Measurements from ENCODE around the gene MAP3K7. TPM values are rescaled to one million over a fixed set of nuclear protein-coding genes. Genes with fewer than 3 reads are reported as not detected.

Gene MAP3K7
- total and polyA plus RNA-seq, 2 of the 8 experiments (the other 6 are each of a cell fraction or from before 2014, with no cell fraction given): 27.3 to 34.8 TPM

GRCh38 chr6:90533615-90534336, 53.1 kb downstream of the MAP3K7 start:
- H3K4me2 ChIP-seq (ENCODE audit: insufficient read depth in 1 of 2, low read depth in 2 of 2, low read length in 2 of 2): no peak overlapping the region
- H3K79me2 ChIP-seq (ENCODE audit: control insufficient read depth in 1 of 2, insufficient read depth in 2 of 2, low read length in 2 of 2): no peaks in the 10 kb centered on the region
- CTCF ChIA-PET (ENCODE audit: partially characterized antibody): interaction anchor here (1.0 to 1.4 kb wide), 3 partner anchors 13 to 56 kb away, joined by 3 to 4 read pairs (median 3); no protein-coding TSS in a partner anchor
- no peaks in the 10 kb centered on the region for H3K9me3 ChIP-seq (ENCODE audit: insufficient read depth in 2 of 2, low read depth in 1 of 2, low read length in 1 of 2)
- no peak overlapping the region for H2BK120ac ChIP-seq (replicated peaks; ENCODE audit: low read depth, low read length)
- H4K8ac ChIP-seq (ENCODE audit: extremely low read depth, insufficient read depth, low read length): no peak overlapping the region
- H3K27ac ChIP-seq (ENCODE audit: low read depth, low read length): no peak overlapping the region
- H3K18ac ChIP-seq (ENCODE audit: extremely low read depth, low read length): no peak overlapping the region
- WGBS, 2 experiments (ENCODE audit: extremely low coverage in 1 of 2, insufficient coverage in 1 of 2, insufficient read length in 1 of 2, insufficient replicate concordance in 2 of 2, low coverage in 1 of 2, low lambda C conversion rate in 2 of 2, missing lambda C conversion rate in 1 of 2): 89% methylated on average over 4 of the region's 4 CpGs; no CpG with 5 or more reads in 1 of the 2 experiments
- H3K4ac ChIP-seq (replicated peaks; ENCODE audit: insufficient read length, low read depth, low read length): no peak overlapping the region
- no peak overlapping the region for H3K4me3 ChIP-seq (ENCODE audit: extremely low read depth in 1 of 4, insufficient read depth in 2 of 4, low read depth in 3 of 4, low read length in 4 of 4)
- no peak overlapping the region for H2BK12ac ChIP-seq (ENCODE audit: low read depth, low read length)
- H2BK15ac ChIP-seq (ENCODE audit: low read length): no peak overlapping the region
- TF ChIP-seq CBX5 (IDR thresholded peaks at IDR 0.05; ENCODE audit: low read depth, low read length) (no peak), HDAC2 (IDR thresholded peaks at IDR 0.05; ENCODE audit: borderline replicate concordance in 1 of 2, low read depth in 2 of 2, low read length in 2 of 2) (no peak), HDAC6 (IDR thresholded peaks at IDR 0.05; ENCODE audit: low read depth, low read length) (no peak), CBX8 (IDR thresholded peaks at IDR 0.05; ENCODE audit: borderline replicate concordance, low read depth, low read length) (no peak), SRF (IDR thresholded peaks at IDR 0.05; ENCODE audit: low read depth, low read length) (no peak), RBBP5 (IDR thresholded peaks at IDR 0.05; ENCODE audit: borderline replicate concordance, low read depth, low read length) (no peak), BRCA1 (IDR thresholded peaks at IDR 0.05; ENCODE audit: low read depth, low read length) (no peak), SUZ12 (IDR thresholded peaks at IDR 0.05; ENCODE audit: low read length) (no peak)
- no peak overlapping the region for H3K56ac ChIP-seq (replicated peaks; ENCODE audit: insufficient read length, low read depth, low read length)
- H3K14ac ChIP-seq (ENCODE audit: insufficient read length): no peak overlapping the region
- H2AFZ ChIP-seq (ENCODE audit: low read length): no peak overlapping the region
- no peaks in the 10 kb centered on the region for H3K4me1 ChIP-seq (replicated peaks in 1 of 4; ENCODE audit: control insufficient read depth in 3 of 4, insufficient read depth in 4 of 4, low read length in 3 of 4)
- H3K36me3 ChIP-seq (ENCODE audit: control insufficient read depth in 2 of 4, insufficient read depth in 4 of 4, low read length in 3 of 4): peaks cover 0 to 16% (median 6%) of the 10 kb centered on the region in 4 experiments; a peak in 4 of 8 replicates
- H3K27me3 ChIP-seq (replicated peaks in 1 of 4; ENCODE audit: control insufficient read depth in 3 of 4, extremely low read depth in 1 of 4, insufficient read depth in 3 of 4, low read length in 3 of 4): no peaks in the 10 kb centered on the region
- POLR2A ChIA-PET (ENCODE audit: partially characterized antibody): no interaction called here
- FAIRE-seq: no peak
- H4K91ac ChIP-seq (replicated peaks; ENCODE audit: insufficient read length, low read length): no peak overlapping the region
- DNase-seq (ENCODE audit: low read depth in 1 of 2, low spot score in 2 of 2): no peak
- H3K9ac ChIP-seq (replicated peaks in 1 of 4; ENCODE audit: extremely low read depth in 1 of 4, low read depth in 3 of 4, low read length in 3 of 4): no peak overlapping the region
- no peak overlapping the region for H3K23ac ChIP-seq (ENCODE audit: insufficient read length)
- H4K20me1 ChIP-seq (replicated peaks in 1 of 2; ENCODE audit: control insufficient read depth in 1 of 2, insufficient read depth in 2 of 2, low read length in 2 of 2): no peaks in the 10 kb centered on the region
- no peaks in the 10 kb centered on the region for H3K23me2 ChIP-seq (ENCODE audit: low read depth, low read length)
- H2BK20ac ChIP-seq (ENCODE audit: low read length): no peak overlapping the region
- H4K5ac ChIP-seq (ENCODE audit: insufficient read length, low read depth, low read length): no peak overlapping the region
- no peaks in the 10 kb centered on the region for H3K79me1 ChIP-seq (ENCODE audit: low read depth, low read length)
- no peak overlapping the region for H2AK5ac ChIP-seq (ENCODE audit: low read depth, low read length)
- H2BK5ac ChIP-seq (ENCODE audit: low read depth, low read length): no peak overlapping the region

All from H1 (cell line).